ENCODE data around the gene BRIP1. TPM values are rescaled to one million over a fixed set of nuclear protein-coding genes. Genes with fewer than 3 reads are reported as not detected.

BRIP1 gene
- total RNA-seq, 3 donors from 2014 or later: 0.89 to 7.4 (median 3.2) TPM

DNA sequence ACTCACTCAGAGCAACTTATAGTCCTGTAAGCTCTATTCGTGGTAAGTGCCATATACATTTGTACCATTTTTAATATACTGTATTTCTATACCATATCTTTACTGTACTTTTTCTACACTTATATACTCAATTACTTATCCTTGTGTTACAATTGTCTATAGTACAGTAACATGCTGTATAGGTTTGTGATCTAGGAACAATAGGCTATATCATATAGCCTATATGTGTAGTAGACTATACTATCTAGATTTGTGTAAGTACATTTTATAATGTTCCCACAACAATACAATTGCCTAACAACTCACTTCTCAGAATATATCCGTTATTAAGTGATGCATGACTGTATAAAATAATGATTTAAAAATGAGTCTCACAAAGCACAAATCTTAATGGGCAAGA, 149.0 kb downstream of the BRIP1 start:
- no peak overlapping the region for H3K4me3 ChIP-seq
- ATAC-seq (no peak), DNase-seq (no peak)
- intact Hi-C loops (cut with DNase I, micrococcal nuclease): no loop called here
- TF ChIP-seq, protein P1, sequence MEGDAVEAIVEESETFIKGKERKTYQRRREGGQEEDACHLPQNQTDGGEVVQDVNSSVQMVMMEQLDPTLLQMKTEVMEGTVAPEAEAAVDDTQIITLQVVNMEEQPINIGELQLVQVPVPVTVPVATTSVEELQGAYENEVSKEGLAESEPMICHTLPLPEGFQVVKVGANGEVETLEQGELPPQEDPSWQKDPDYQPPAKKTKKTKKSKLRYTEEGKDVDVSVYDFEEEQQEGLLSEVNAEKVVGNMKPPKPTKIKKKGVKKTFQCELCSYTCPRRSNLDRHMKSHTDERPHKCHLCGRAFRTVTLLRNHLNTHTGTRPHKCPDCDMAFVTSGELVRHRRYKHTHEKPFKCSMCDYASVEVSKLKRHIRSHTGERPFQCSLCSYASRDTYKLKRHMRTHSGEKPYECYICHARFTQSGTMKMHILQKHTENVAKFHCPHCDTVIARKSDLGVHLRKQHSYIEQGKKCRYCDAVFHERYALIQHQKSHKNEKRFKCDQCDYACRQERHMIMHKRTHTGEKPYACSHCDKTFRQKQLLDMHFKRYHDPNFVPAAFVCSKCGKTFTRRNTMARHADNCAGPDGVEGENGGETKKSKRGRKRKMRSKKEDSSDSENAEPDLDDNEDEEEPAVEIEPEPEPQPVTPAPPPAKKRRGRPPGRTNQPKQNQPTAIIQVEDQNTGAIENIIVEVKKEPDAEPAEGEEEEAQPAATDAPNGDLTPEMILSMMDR (IDR thresholded peaks at IDR 0.05): no peak
- H3K9me3 ChIP-seq: peaks cover 7% of the 10 kb centered on the region
- no peaks in the 10 kb centered on the region for H3K4me1 ChIP-seq (ENCODE audit: low read depth)
- H3K36me3 ChIP-seq (ENCODE audit: low read depth): no peaks in the 10 kb centered on the region

DNA sequence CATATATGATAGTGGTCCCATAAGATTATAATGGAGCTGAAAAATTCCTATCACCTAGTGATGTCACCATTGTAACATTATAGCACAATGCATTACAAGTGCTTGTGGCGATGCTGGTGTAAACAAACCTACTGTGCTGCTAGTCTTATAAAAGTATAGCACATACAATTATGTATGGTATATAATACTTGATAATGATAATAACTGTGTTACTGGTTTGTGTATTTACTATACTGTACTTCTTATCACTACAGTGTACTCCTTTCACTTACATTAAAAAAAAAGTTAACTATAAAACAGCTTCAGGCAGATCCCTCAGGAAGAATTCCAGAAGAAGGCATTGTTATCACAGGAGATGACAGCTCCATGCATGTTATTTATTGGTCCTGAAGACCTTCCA, 150.3 kb downstream of the BRIP1 start:
- ATAC-seq (no peak), DNase-seq (no peak)
- H3K4me3 ChIP-seq: no peak overlapping the region
- TF ChIP-seq, protein P1 (IDR thresholded peaks at IDR 0.05): no peak
- H3K9me3 ChIP-seq: peaks cover 4% of the 10 kb centered on the region
- no peaks in the 10 kb centered on the region for H3K4me1 ChIP-seq (ENCODE audit: low read depth)
- H3K36me3 ChIP-seq (ENCODE audit: low read depth): no peaks in the 10 kb centered on the region
- intact Hi-C loops (cut with DNase I, micrococcal nuclease): no loop called here

DNA sequence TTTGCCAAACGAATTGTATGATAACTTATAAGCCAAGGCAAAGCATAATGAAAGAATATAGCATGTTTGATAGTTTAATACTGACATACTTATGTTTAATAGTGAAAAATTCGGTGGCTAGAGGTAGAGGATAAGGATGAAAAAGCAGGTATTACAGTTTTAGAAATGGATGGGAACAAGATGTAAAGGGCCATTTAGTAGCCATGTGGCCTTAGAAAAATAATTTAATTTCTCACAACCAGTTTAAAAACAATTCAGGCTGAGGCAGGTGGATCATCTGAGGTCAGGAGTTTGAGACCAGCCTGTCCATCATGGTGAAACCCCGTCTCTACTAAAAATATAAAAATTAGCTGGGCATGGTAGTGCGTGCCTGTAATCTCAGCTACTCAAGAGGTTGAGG, 152.8 kb downstream of the BRIP1 start:
- no peak for ATAC-seq
- Histone ChIP-seq H3K9me3 (no peaks in the 10 kb centered on the region), H3K4me3 (no peak overlapping the region), H3K36me3 (ENCODE audit: low read depth) (no peaks in the 10 kb centered on the region), H3K4me1 (ENCODE audit: low read depth) (no peaks in the 10 kb centered on the region)
- TF ChIP-seq, protein P1 (IDR thresholded peaks at IDR 0.05): no peak
- no peak for DNase-seq
- intact Hi-C loops (cut with DNase I, micrococcal nuclease): no loop called here

DNA sequence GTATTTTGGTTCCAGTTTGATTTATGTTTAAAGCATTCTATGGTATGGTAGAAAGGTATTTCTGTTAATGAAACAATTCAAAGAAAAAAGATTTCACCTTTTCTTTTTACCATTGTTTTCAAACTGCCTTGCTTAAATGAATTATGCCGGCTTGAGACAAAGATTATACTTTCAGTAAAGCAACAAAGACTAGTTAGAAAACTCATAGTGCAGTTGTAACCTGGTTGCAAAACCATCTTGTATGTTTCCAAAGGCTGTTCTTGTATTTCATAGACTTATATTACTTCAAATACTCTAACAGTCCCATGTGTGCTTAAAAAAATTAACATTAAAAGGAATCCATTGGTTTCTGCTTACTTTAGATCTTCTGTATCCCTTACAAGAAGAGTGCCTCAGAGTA, 153.8 kb downstream of the BRIP1 start:
- H3K4me1 ChIP-seq (ENCODE audit: low read depth): no peaks in the 10 kb centered on the region
- intact Hi-C loops (cut with DNase I, micrococcal nuclease): no loop called here
- H3K4me3 ChIP-seq: no peak overlapping the region
- no peaks in the 10 kb centered on the region for H3K36me3 ChIP-seq (ENCODE audit: low read depth)
- ATAC-seq (no peak), DNase-seq (no peak)
- TF ChIP-seq, protein P1 (IDR thresholded peaks at IDR 0.05): no peak
- H3K9me3 ChIP-seq: no peaks in the 10 kb centered on the region

DNA sequence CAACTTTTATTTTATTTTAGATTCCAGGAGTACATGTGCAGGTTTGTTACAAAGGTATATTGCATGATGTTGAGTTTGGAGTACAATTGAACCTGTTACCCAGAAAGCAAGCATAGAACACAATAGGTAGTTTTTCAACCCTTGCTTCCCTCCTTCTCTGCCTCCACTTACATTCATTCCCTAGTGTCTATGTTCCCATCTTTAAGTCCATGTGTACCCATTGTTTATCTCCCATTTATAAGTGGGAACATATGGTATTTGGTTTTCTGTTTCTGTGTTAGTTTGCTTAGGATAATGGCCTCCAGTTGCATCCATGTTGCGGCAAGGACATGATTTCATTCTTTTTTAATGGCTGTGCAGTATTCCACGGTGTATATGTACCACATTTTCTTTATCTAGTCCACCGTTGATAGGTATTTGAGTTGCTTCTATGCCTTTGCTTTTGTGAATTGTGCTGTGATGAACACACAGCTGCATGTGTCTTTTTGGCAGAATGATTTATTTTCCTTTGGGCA, 158.3 kb downstream of the BRIP1 start:
- H3K9me3 ChIP-seq: peaks cover 21% of the 10 kb centered on the region
- no peak overlapping the region for H3K4me3 ChIP-seq
- H3K4me1 ChIP-seq (ENCODE audit: low read depth): no peaks in the 10 kb centered on the region
- H3K36me3 ChIP-seq (ENCODE audit: low read depth): no peaks in the 10 kb centered on the region
- intact Hi-C loops (cut with DNase I, micrococcal nuclease): no loop called here
- TF ChIP-seq, protein P1 (IDR thresholded peaks at IDR 0.05): no peak
- ATAC-seq: no peak
- DNase-seq: no peak

DNA sequence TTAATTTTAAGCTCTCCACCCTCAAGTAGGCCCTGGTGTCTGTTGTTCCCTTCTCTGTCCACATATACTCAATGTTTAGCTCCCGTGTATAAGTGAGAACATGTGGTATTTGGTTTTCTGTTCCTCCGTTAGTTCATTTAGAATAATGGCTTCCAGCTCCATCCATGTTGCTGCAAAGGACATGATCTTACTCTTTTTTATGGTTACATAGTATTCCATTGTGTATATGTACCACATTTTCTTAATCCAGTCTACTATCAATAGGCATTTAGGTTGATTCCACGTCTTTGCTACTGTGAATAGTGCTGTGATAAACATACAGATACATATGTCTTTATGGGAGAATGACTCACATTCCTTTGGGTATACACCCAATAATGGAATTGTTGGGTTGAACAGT, 160.9 kb downstream of the BRIP1 start:
- intact Hi-C loops (cut with DNase I, micrococcal nuclease): no loop called here
- DNase-seq (no peak), ATAC-seq (no peak)
- Histone ChIP-seq H3K4me3 (no peak overlapping the region), H3K9me3 (peaks cover 33% of the 10 kb centered on the region), H3K36me3 (ENCODE audit: low read depth) (no peaks in the 10 kb centered on the region), H3K4me1 (ENCODE audit: low read depth) (no peaks in the 10 kb centered on the region)
- TF ChIP-seq, protein P1 (IDR thresholded peaks at IDR 0.05): no peak

Measured in mucosa of descending colon (tissue), 3 donors.